ENCODE measurements around the gene HID1.

DNA sequence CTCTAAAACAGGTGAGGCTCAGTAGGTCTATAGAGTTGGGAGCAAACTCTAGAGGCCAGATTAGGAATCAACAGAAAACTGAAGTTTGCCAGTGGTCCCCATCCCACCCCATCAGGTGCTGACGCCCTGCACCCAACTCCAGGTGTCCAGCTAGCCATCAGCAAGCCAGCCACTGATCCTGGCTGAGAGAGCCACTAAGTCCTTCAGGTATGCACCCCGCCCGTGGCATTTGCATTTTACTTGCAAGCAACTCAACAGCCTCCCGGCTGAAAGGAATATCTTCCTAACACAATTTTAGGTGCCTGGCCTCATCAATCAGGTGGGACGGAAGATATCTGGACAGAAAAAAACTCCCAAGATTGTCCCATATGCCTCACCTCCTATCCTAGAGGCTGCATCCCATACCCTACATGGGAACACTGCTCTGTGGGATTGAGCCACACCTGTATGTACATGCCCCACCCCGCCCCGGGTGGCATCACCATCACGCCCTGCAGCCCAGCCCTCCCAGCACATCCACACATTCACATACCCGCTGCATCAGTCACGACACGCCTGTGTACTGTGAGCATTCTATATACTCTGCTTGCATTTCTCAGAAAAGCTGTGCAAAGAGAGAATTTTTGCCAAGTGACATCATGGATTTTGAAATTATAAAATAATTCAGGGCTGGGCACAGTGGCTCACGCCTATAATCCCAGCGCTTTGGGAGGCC lies 28.6 kb downstream of the HID1 start:
- TF ChIP-seq GATA2 (IDR thresholded peaks at IDR 0.05; ENCODE audit: low read depth, low read length) (no peak), GATA3 (IDR thresholded peaks at IDR 0.05; ENCODE audit: low read depth, low read length) (no peak)
